SK-N-MC (cell line): ENCODE measurements around the gene RPL37.
A peak's percentile ranks its signal among the peaks of the same experiment; 100 is the strongest.

Experiments used
- EZH2 ChIP-seq: fragments of 200-600 bp; sonication (generic); IDR thresholded peaks from one replicate; pipeline ENCODE4 v1.6.1; 2017; ENCODE audit warnings: antibody characterized with exemption
- POLR2AphosphoS5 ChIP-seq: IDR thresholded peaks from 2 replicates; pipeline ENCODE4 v1.6.1; 2012; ENCODE audit warnings: mild to moderate bottlenecking, low read depth, low read length, borderline replicate concordance

- peak; percentile 79 for TF ChIP-seq POLR2AphosphoS5
- TF ChIP-seq EZH2 = no peak
These were observed 36.8 kb downstream of the RPL37 start, which contains the start of gene PRKAA1 for GRCh38 chr5:40798012-40798800.
